RWPE1 (cell line): Measurements from ENCODE around the gene LMBR1L.

Experiments
- CTCF ChIA-PET: fragments of 350-600 bp; sonication (Branson Sonifier 250); formaldehyde crosslinking; extraction: SDS; loops from one replicate; lab custom pipeline; 2021; lab: Yijun Ruan, JAX
- POLR2A ChIA-PET: fragments of 400-600 bp; formaldehyde crosslinking; extraction: SDS; loops from one replicate; lab custom pipeline; 2020; ENCODE audit warnings: antibody characterized with exemption; ENCODE audit not compliant: low non-redundant PET; lab: Yijun Ruan, JAX
- DNase-seq: peaks from one replicate; pipeline ENCODE4 v3.0.0; 2012; ENCODE audit warnings: low spot score
- H3K27ac ChIP-seq: fragments of 450-650 bp; 2 replicates; pipeline ENCODE4 v1.5.1; 2017
- TF ChIP-seq, protein P1 (sequence below): fragments of 450-650 bp; conservative IDR thresholded peaks from 2 replicates; pipeline ENCODE4 v1.5.1; 2017; ENCODE audit warnings: low read depth, mild to moderate bottlenecking

LMBR1L gene

DNA sequence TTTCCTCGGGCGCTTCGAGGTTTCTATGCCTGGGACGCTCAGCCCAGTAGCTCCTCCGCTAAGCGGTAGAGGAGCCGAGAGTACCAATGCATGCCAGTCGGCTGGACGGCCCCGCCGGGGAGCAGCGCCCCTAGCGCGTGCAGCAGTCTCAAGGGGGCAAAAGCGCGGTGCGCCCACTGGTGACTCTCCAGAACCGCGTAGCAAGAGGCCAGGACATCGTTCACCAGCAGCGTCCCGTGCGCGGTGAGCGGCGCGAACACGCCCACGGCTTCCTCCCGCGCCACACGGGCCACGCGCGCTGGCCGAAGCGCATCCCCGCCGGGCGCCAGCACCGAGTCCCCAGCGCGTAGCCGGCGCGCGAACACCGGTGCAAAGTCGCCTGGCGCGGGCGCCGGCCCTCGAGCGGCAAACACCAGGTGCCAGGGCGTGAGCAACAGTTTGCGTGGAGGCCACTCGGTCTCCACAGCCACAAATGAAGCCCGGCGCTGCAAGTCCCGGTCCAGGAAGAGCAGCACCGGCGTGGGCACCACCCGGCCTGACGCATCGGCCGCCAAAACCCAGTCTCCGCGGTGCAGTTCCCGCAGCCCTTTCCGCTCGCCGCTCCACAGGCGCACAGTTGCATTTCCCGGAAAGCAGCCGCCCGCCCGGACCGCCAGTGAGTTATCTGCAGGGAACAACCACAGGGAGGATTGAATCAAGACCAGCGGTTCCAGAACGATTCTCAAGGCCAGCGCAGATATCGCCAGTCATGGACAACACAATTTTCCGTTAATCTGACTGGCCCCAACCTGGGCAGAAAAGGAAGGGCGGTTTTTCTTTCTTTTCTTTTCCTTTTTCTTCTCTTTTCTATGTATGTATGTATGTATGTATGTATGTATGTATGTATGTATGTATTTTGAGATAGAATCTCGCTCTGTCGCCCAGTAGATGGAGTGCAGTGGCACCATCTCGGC is 20.6 kb downstream of the LMBR1L start:
- DNase-seq = no peak
- CTCF ChIA-PET = interaction anchor here (0.8 to 4.3 kb wide), 6 partner anchors 10 to 145 kb away, joined by 3 to 65 read pairs (median 19); partner anchors contain the start of gene LMBR1L

DNA sequence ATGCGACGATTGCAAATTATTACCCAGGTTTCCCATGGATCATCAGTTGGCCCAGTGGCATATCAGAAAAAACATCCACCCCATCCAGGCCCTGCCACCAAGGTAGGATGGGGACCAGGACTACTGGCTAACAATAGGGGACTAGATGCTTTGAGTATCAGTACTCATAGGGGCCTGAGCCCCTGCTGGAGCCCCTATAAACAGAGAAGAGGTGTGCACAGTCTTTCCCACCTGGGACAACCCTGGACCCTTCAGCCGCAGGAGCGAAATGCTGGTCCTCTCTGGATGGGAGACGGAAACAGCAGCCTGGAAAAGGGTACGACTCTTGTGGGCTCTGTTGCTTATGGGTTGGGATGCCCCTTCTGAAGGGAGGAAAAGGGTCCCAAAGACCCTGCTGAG is 21.7 kb downstream of the LMBR1L start:
- DNase-seq = no peak
- TF ChIP-seq, protein P1, sequence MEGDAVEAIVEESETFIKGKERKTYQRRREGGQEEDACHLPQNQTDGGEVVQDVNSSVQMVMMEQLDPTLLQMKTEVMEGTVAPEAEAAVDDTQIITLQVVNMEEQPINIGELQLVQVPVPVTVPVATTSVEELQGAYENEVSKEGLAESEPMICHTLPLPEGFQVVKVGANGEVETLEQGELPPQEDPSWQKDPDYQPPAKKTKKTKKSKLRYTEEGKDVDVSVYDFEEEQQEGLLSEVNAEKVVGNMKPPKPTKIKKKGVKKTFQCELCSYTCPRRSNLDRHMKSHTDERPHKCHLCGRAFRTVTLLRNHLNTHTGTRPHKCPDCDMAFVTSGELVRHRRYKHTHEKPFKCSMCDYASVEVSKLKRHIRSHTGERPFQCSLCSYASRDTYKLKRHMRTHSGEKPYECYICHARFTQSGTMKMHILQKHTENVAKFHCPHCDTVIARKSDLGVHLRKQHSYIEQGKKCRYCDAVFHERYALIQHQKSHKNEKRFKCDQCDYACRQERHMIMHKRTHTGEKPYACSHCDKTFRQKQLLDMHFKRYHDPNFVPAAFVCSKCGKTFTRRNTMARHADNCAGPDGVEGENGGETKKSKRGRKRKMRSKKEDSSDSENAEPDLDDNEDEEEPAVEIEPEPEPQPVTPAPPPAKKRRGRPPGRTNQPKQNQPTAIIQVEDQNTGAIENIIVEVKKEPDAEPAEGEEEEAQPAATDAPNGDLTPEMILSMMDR = no peak
- CTCF ChIA-PET = interaction anchor here (0.6 to 4.3 kb wide), 24 partner anchors 10 to 1995 kb away, joined by 3 to 65 read pairs (median 5); partner anchors contain the start of gene LMBR1L
- POLR2A ChIA-PET = interaction anchor here (0.5 kb wide), 1 partner anchor 42 kb away, joined by 3 read pairs; no protein-coding TSS in a partner anchor
- H3K27ac ChIP-seq = no peak overlapping the region

More for the DNA sequence above, 20.6 kb downstream of the LMBR1L start:
- POLR2A ChIA-PET = no interaction called here
- TF ChIP-seq, protein P1 = peak; percentile 26
- no peak overlapping the region for H3K27ac ChIP-seq

DNA sequence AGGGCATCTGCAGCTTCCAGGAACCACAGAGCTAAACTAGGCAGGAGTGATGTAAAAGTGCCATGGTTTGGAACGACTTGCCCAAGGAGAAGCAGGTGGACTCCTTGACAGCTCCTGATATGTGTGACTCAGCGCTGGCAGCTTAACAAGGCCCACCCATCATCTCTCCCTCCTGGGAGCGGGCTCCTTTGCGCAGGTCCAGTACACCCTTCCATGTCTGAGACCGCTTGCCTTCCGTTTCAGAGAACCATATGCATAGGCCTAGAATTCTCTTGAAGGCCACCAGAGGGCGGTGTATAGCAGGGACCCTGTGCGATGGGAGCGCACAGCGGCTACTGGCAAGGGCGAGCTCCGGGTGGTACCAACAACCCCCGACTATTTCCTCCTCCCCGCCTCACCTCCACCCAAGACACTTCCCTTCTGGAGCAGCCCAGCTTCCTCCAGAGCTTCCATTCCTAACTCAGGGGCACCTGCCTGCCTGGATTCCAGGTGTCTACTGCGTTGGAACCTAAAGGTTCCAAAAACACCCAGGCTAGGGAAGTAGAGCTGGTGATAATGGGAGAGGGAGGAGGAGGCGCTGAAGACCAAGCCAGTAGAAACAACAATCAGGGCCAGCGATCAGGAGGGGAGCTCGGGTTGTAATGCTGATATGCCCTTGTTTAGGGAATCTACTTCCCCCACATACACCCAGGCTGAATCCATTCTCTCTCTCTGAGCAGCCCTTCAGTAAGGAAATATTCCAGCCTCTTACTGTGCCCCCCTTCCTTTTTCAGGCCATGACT is 22.3 kb downstream of the LMBR1L start:
- H3K27ac ChIP-seq = no peak overlapping the region
- ChIA-PET CTCF (interaction anchor here (0.6 to 4.3 kb wide), 31 partner anchors 10 to 1996 kb away, joined by 3 to 65 read pairs (median 3); partner anchors contain the start of gene LMBR1L), POLR2A (interaction anchor here (0.5 kb wide), 1 partner anchor 42 kb away, joined by 3 read pairs; no protein-coding TSS in a partner anchor)
- TF ChIP-seq, protein P1 = peak; percentile 90
- peak; percentile 92 for DNase-seq

DNA sequence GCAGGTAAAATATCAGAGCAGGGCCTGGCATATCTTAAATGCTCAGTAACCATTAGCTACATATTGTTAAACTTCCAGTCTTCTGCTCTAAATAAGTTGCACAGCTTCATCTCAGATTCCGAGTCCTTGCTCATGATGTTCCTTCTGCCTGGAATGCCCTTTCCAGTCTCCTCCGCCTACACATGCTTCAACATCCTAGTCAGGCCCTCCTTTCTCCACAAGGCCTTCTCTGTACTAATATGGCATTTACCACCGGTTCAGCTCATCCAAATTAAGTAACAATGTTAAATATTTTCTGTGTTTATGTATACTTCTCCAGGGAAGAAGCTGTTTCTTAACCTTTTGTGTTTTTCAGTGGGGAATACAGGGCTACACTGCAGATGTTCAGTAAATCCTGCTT is 24.5 kb downstream of the LMBR1L start:
- TF ChIP-seq, protein P1 = no peak
- no peak for DNase-seq
- ChIA-PET CTCF (interaction anchor here (0.8 to 4.3 kb wide), 4 partner anchors 9 to 35 kb away, joined by 3 to 65 read pairs (median 4); partner anchors contain the start of gene DHH), POLR2A (no interaction called here)
- no peak overlapping the region for H3K27ac ChIP-seq

DNA sequence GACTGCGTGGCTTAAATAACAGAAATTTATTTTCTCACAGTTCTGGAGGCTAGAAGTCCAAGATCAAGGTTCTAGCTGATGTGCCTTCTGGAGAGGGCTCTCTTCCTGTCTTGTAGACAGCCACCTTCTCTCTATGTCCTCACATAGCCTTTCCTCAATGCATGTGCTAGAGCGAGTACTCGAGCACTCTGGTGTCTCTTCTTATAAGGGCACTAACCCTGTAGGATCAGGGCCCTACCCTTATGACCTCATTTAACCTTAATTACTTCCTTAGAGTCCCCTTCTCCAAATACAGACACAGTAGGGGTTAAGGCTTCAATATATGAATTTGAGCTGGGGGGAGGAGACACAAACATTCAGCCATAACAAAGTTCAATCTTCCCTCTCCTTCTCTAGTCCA is 26.2 kb downstream of the LMBR1L start:
- ChIA-PET CTCF (interaction anchor here (0.6 to 1.1 kb wide), 3 partner anchors 8 to 43 kb away, joined by 3 read pairs; no protein-coding TSS in a partner anchor), POLR2A (no interaction called here)
- DNase-seq = no peak
- H3K27ac ChIP-seq = no peak overlapping the region
- TF ChIP-seq, protein P1 = no peak
